Mesendoderm (in vitro differentiated cells): ENCODE data around the gene GGACT.

ENCODE experiments used
- DNase-seq: peaks from one replicate; pipeline ENCODE4 v3.0.0; 2013
- H2AK5ac ChIP-seq: 2 replicates; pipeline ENCODE4 v1.6.1; 2013; ENCODE audit warnings: low read length, inconsistent platforms
- H2BK120ac ChIP-seq: 2 replicates; pipeline ENCODE4 v1.6.1; 2013; ENCODE audit warnings: low read depth, mild to moderate bottlenecking, low read length, moderate library complexity, mixed read lengths
- H2BK15ac ChIP-seq: replicated peaks from 2 replicates; pipeline ENCODE4 v1.6.1; 2013; ENCODE audit warnings: low read depth, mild to moderate bottlenecking, moderate library complexity
- H2BK5ac ChIP-seq: 2 replicates; pipeline ENCODE4 v1.6.1; 2013; ENCODE audit warnings: low read length, inconsistent platforms
- H3K18ac ChIP-seq: 2 replicates; pipeline ENCODE4 v1.6.1; 2013; ENCODE audit warnings: mild to moderate bottlenecking, low read length, mixed read lengths
- H3K23ac ChIP-seq: one replicate; pipeline ENCODE4 v1.6.1; 2013; ENCODE audit warnings: low read length
- H3K27ac ChIP-seq: 2 replicates; pipeline ENCODE4 v1.5.1; 2013; ENCODE audit warnings: low read depth, mild to moderate bottlenecking, inconsistent platforms, low read length, moderate library complexity
- H3K27me3 ChIP-seq: 2 replicates; pipeline ENCODE4 v1.6.1; 2013; ENCODE audit warnings: low read length, control low read depth, mild to moderate bottlenecking, inconsistent platforms; ENCODE audit not compliant: insufficient read depth, poor library complexity
- H3K36me3 ChIP-seq: 2 replicates; pipeline ENCODE4 v1.6.1; 2013; ENCODE audit warnings: low read length, inconsistent platforms; ENCODE audit not compliant: control insufficient read depth, insufficient read depth
- H3K4ac ChIP-seq: one replicate; pipeline ENCODE4 v1.6.1; 2013; ENCODE audit warnings: low read depth, mild to moderate bottlenecking, low read length, moderate library complexity
- H3K4me1 ChIP-seq: 2 replicates; pipeline ENCODE4 v1.6.1; 2013; ENCODE audit warnings: low read depth, low read length, inconsistent platforms; ENCODE audit not compliant: control insufficient read depth
- H3K4me2 ChIP-seq: 2 replicates; pipeline ENCODE4 v1.6.1; 2013; ENCODE audit warnings: low read length
- H3K4me3 ChIP-seq: 2 replicates; pipeline ENCODE4 v1.5.1; 2013; ENCODE audit warnings: mild to moderate bottlenecking, low read length
- H3K56ac ChIP-seq: one replicate; pipeline ENCODE4 v1.6.1; 2013; ENCODE audit warnings: low read length
- H3K79me1 ChIP-seq: 2 replicates; pipeline ENCODE4 v1.6.1; 2013; ENCODE audit warnings: low read length, inconsistent platforms
- H3K79me2 ChIP-seq: 2 replicates; pipeline ENCODE4 v1.6.1; 2013; ENCODE audit warnings: mild to moderate bottlenecking, low read length; ENCODE audit not compliant: control insufficient read depth, insufficient read depth
- H3K9ac ChIP-seq: 2 replicates; pipeline ENCODE4 v1.6.1; 2013; ENCODE audit warnings: low read length, inconsistent platforms
- H4K5ac ChIP-seq: one replicate; pipeline ENCODE4 v1.6.1; 2013; ENCODE audit warnings: low read length
- H4K8ac ChIP-seq: one replicate; pipeline ENCODE4 v1.6.1; 2013; ENCODE audit warnings: low read depth, mild to moderate bottlenecking, control low read depth, low read length, moderate library complexity
- WGBS: extraction: QIAGEN DNeasy Blood & Tissue Kit; methylation state at CpG from one replicate; pipeline ENCODE4 v1.1.7; 2013; ENCODE audit warnings: low lambda C conversion rate, missing lambda C conversion rate; ENCODE audit not compliant: insufficient coverage; ENCODE audit errors: extremely low coverage; 5-methylcytosine and 5-hydroxymethylcytosine counted together

GGACT gene

GRCh38 chr13:100513987-100514670 is 74.5 kb downstream of the GGACT start:
- Histone ChIP-seq H4K8ac (no peak overlapping the region), H3K18ac (no peak overlapping the region), H2BK5ac (no peak overlapping the region), H3K4ac (no peak overlapping the region), H3K27ac (no peak overlapping the region), H2AK5ac (no peak overlapping the region), H3K79me1 (no peaks in the 10 kb centered on the region), H3K27me3 (peaks cover 2% of the 10 kb centered on the region), H3K36me3 (no peaks in the 10 kb centered on the region), H2BK120ac (no peak overlapping the region), H3K4me3 (no peak overlapping the region), H3K4me2 (no peak overlapping the region), H2BK15ac (no peak overlapping the region), H3K79me2 (no peaks in the 10 kb centered on the region), H4K5ac (no peak overlapping the region), H3K4me1 (peaks cover 4% of the 10 kb centered on the region), H3K23ac (no peak overlapping the region), H3K9ac (no peak overlapping the region), H3K56ac (no peak overlapping the region)
- no CpG with 5 or more reads among the region's 8 CpGs for WGBS
- DNase-seq: no peak

GRCh38 chr13:100513171-100513570 is 75.4 kb downstream of the GGACT start:
- H3K4ac ChIP-seq: no peak overlapping the region
- no peak overlapping the region for H3K4me2 ChIP-seq
- H3K56ac ChIP-seq: no peak overlapping the region
- no peak overlapping the region for H3K18ac ChIP-seq
- no peak overlapping the region for H2BK5ac ChIP-seq
- H3K23ac ChIP-seq: no peak overlapping the region
- DNase-seq: no peak
- H3K4me1 ChIP-seq: peaks cover 4% of the 10 kb centered on the region
- no peaks in the 10 kb centered on the region for H3K36me3 ChIP-seq
- peaks cover 2% of the 10 kb centered on the region for H3K27me3 ChIP-seq
- no peak overlapping the region for H2BK15ac ChIP-seq
- H2BK120ac ChIP-seq: no peak overlapping the region
- H4K8ac ChIP-seq: no peak overlapping the region
- H4K5ac ChIP-seq: no peak overlapping the region
- H2AK5ac ChIP-seq: no peak overlapping the region
- WGBS: no CpG with 5 or more reads among the region's 3 CpGs
- no peaks in the 10 kb centered on the region for H3K79me1 ChIP-seq
- no peak overlapping the region for H3K9ac ChIP-seq
- no peak overlapping the region for H3K27ac ChIP-seq
- H3K4me3 ChIP-seq: no peak overlapping the region
- H3K79me2 ChIP-seq: no peaks in the 10 kb centered on the region

- Histone ChIP-seq H4K8ac (no peak overlapping the region), H3K4me3 (no peak overlapping the region), H3K79me2 (no peaks in the 10 kb centered on the region), H3K27ac (no peak overlapping the region), H4K5ac (no peak overlapping the region), H3K9ac (no peak overlapping the region), H3K27me3 (peaks cover 2% of the 10 kb centered on the region), H3K4me1 (peaks cover 4% of the 10 kb centered on the region), H3K79me1 (no peaks in the 10 kb centered on the region), H2BK120ac (no peak overlapping the region), H3K56ac (no peak overlapping the region), H3K23ac (no peak overlapping the region), H3K4me2 (no peak overlapping the region), H2BK5ac (no peak overlapping the region), H3K18ac (no peak overlapping the region), H3K36me3 (no peaks in the 10 kb centered on the region), H2AK5ac (no peak overlapping the region), H2BK15ac (no peak overlapping the region), H3K4ac (no peak overlapping the region)
- no CpG with 5 or more reads among the region's 9 CpGs for whole genome bisulfite sequencing
- no peak for DNase-seq
Measured at GRCh38 chr13:100512422-100512821, 76.2 kb downstream of the GGACT start.

- H2AK5ac ChIP-seq: no peak overlapping the region
- no peak overlapping the region for H4K8ac ChIP-seq
- H3K4ac ChIP-seq: no peak overlapping the region
- H3K79me2 ChIP-seq: no peaks in the 10 kb centered on the region
- no peak for DNase-seq
- no peaks in the 10 kb centered on the region for H3K79me1 ChIP-seq
- no peak overlapping the region for H2BK15ac ChIP-seq
- no peak overlapping the region for H3K23ac ChIP-seq
- no peak overlapping the region for H3K56ac ChIP-seq
- no peak overlapping the region for H2BK120ac ChIP-seq
- H3K4me2 ChIP-seq: no peak overlapping the region
- H2BK5ac ChIP-seq: no peak overlapping the region
- WGBS: no CpG with 5 or more reads among the region's 7 CpGs
- H3K9ac ChIP-seq: no peak overlapping the region
- no peaks in the 10 kb centered on the region for H3K36me3 ChIP-seq
- no peak overlapping the region for H3K4me3 ChIP-seq
- no peak overlapping the region for H4K5ac ChIP-seq
- no peak overlapping the region for H3K27ac ChIP-seq
- H3K18ac ChIP-seq: no peak overlapping the region
- peaks cover 4% of the 10 kb centered on the region for H3K4me1 ChIP-seq
- H3K27me3 ChIP-seq: peaks cover 2% of the 10 kb centered on the region
Measured at GRCh38 chr13:100511466-100511865, 77.1 kb downstream of the GGACT start.

- peaks cover 4% of the 10 kb centered on the region for H3K4me1 ChIP-seq
- no peak overlapping the region for H3K18ac ChIP-seq
- DNase-seq: peak; percentile 77
- H4K8ac ChIP-seq: no peak overlapping the region
- H2AK5ac ChIP-seq: no peak overlapping the region
- H3K27ac ChIP-seq: no peak overlapping the region
- no peak overlapping the region for H2BK5ac ChIP-seq
- H4K5ac ChIP-seq: no peak overlapping the region
- H3K36me3 ChIP-seq: no peaks in the 10 kb centered on the region
- H3K4me3 ChIP-seq: no peak overlapping the region
- no CpG with 5 or more reads among the region's 11 CpGs for WGBS
- no peak overlapping the region for H3K9ac ChIP-seq
- H3K27me3 ChIP-seq: peaks cover 2% of the 10 kb centered on the region
- no peak overlapping the region for H2BK120ac ChIP-seq
- no peak overlapping the region for H3K56ac ChIP-seq
- H3K23ac ChIP-seq: no peak overlapping the region
- H3K79me1 ChIP-seq: no peaks in the 10 kb centered on the region
- no peak overlapping the region for H3K4me2 ChIP-seq
- no peak overlapping the region for H2BK15ac ChIP-seq
- no peaks in the 10 kb centered on the region for H3K79me2 ChIP-seq
- no peak overlapping the region for H3K4ac ChIP-seq
Measured at GRCh38 chr13:100510208-100510957, 78.2 kb downstream of the GGACT start.
